HG02973 (cell line): ENCODE data around the gene OR4C13.
"Not testable (repeated sequence)": the region's sequence is repeated elsewhere in the genome, so short reads cannot be mapped to it uniquely, and the experiment has no call there.

Experiments
- ATAC-seq: cut with Tn5 transposase; IDR thresholded peaks from one replicate; pipeline ENCODE4 v1.9.1; 2021; ENCODE audit warnings: moderate library complexity; ENCODE audit not compliant: unreplicated experiment

Gene OR4C13

DNA sequence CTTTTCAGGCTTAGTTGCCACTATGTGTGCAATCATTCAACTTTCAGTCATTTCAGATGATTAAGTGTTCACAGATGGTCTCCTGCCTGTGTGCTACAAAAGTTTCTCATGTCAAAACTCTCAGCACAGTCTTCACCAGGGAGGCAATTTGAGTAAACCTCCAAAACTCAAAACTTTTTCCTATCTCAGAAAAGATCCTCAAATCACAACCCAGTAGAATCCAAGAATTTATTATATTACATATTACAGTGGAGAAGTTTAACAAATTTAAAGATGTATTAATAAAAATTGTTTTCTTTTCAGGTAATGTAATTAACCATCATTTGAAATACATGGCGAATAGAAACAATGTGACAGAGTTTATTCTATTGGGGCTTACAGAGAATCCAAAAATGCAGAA is at the start of gene OR4C13:
Gene OR4C13 (plus strand): TSS at position 301 of the 400 bp plus-strand sequence. CDS start 32 bp downstream, at position 333.
- ATAC-seq = no peak

DNA sequence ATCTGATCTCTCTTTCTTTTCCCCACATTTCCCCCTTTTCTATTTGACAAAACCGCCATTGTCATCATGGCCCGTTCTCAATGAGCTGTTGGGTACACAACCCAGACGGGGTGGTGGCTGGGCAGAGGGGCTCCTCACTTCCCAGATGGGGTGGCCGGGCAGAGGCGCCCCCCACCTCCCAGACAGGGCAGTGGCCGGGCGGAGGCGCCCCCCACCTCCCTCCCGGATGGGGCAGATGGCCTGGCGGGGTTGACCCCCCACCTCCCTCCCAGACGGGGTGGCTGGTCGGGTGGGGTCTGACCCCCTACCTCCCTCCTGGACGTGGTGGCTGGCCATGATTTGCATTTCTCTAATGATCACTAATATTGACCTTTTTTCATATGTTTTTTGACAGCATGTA is 40.7 kb upstream of the OR4C13 start:
- ATAC-seq = not testable (repeated sequence)

DNA sequence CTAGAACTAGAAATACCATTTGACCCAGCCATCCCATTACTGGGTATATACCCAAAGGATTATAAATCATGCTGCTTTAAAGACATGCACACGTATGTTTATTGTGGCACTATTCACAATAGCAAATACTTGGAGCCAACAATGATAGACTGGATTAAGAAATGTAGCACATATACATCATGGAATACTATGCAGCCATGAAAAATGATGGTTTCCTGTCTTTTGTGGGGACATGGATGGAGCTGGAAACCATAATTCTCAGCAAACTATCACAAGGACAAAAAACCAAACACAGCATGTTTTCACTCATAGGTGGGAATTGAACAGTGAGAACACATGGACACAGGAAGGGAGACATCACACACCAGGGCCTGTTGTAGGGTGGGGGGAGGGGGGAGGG is 3.5 kb upstream of the OR4C13 start:
- ATAC-seq = not testable (repeated sequence)

DNA sequence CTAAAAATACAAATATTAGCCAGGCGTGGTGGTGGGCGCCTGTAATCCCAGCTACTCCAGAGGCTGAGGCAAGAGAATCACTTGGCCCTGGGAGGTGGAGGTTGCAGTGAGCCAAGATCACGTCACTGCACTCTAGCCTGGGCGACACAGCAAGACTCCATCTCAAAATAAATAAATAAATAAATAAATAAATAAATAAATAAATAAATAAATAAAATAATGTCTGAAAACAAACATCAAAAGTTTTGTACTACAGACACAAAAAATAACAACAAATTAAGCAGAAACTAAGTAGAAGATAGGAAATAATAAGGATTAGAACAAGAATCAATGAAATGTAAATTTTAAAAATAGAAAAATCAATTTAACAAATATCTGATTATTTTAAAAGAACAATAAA is 21.2 kb downstream of the OR4C13 start:
- not testable (repeated sequence) for ATAC-seq

DNA sequence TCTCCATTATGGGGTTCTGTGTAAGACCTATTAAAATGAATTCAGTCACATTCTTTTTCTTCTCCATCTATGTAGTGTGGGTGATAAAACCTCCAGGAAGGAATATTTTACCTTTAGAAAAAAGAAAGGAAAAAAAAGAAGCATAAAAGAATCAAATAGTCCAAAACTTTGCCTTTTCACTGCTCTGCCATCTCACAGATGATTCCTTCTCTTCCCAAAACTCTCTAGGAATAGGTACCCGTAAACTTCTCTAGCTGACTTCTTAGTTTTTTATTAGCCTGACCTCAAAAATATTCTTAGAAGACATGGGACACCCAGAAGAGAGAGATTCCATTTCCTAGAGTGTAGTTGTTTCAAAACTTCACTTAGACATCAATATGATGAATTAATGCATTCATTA is 30.2 kb downstream of the OR4C13 start, which contains the start of gene OR4C12:
Gene OR4C12 (minus strand): TSS at position 101 of the 400 bp plus-strand sequence. CDS start 34 bp downstream, at position 67.
- not testable (repeated sequence) for ATAC-seq

DNA sequence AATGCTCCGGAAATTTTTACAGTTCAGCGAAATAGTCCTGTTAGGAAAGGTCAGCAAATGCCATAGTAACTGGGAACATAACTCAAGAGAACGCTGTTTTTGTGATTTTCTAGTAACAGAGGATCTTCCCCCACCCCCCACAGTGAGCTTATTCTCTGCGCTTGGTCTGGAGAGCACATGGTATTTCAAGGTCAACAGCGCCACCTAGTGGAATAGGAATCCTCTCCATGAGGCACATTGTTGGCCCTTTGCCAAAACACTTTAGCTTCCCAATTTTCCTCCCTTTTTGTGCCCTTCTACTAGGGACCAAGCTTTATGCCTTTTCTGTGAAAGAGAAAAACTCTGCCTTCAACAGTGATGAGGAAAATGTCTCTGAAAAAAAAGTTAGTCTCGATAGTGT is 43.4 kb downstream of the OR4C13 start:
- ATAC-seq = no peak
